ENCODE results near the gene GLOD4.

The GLOD4 gene

GRCh38 chr17:798246-798645 is 16.2 kb upstream of the GLOD4 start:
- TF ChIP-seq, protein P1, sequence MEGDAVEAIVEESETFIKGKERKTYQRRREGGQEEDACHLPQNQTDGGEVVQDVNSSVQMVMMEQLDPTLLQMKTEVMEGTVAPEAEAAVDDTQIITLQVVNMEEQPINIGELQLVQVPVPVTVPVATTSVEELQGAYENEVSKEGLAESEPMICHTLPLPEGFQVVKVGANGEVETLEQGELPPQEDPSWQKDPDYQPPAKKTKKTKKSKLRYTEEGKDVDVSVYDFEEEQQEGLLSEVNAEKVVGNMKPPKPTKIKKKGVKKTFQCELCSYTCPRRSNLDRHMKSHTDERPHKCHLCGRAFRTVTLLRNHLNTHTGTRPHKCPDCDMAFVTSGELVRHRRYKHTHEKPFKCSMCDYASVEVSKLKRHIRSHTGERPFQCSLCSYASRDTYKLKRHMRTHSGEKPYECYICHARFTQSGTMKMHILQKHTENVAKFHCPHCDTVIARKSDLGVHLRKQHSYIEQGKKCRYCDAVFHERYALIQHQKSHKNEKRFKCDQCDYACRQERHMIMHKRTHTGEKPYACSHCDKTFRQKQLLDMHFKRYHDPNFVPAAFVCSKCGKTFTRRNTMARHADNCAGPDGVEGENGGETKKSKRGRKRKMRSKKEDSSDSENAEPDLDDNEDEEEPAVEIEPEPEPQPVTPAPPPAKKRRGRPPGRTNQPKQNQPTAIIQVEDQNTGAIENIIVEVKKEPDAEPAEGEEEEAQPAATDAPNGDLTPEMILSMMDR (IDR thresholded peaks at IDR 0.05) = no peak

GRCh38 chr17:797236-797840 is 15.3 kb upstream of the GLOD4 start:
- TF ChIP-seq, protein P1 (IDR thresholded peaks at IDR 0.05) = no peak

- TF ChIP-seq, protein P1 (IDR thresholded peaks at IDR 0.05) = no peak
Observed at GRCh38 chr17:796609-797008, 14.5 kb upstream of the GLOD4 start.

DNA sequence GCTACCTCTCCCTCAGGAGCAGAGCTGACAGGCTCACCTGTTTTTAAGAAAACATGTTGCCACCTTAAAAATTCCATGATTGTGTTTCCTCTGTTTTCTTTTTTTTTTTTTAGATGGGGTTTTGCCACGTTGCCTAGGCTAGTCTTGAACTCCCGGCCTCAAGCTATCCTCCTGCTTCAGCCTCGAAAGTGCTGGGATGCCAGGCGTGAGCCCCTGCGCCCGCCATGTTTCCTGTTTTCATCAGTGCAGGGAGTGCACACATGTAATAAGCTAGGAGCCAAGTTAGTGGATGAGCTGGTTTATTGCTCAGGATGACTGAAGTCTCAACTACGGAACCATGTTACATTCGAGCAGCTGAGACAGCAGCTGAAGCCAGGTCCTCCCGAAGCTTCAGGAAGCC is 13.6 kb upstream of the GLOD4 start:
- TF ChIP-seq, protein P1 (IDR thresholded peaks at IDR 0.05) = no peak

- TF ChIP-seq, protein P1 (IDR thresholded peaks at IDR 0.05) = no peak
Observed at GRCh38 chr17:795276-795675, 13.2 kb upstream of the GLOD4 start.

- TF ChIP-seq, protein P1 (IDR thresholded peaks at IDR 0.05) = peak; percentile 94
Observed at GRCh38 chr17:794876-795275, 12.8 kb upstream of the GLOD4 start.

DNA sequence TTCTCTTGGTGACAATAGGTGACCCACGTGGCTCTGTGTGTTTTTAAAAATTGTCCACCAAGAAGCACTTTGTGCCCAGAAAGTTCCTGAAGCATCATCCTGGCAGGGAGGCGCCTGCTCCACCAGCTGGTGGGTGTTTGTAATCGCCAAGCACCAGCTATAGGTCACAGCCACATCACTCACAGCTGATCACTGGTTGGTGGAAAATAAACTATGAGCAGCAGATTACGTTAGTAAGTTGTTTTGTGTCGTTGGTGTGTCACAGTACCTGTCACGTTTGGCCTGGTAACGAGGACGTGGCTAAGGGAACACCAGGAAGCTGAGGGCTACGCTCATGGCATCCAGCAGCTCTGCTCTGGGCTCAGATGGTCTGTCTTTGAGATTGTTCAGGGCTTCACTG is 10.2 kb upstream of the GLOD4 start:
- TF ChIP-seq, protein P1 (IDR thresholded peaks at IDR 0.05) = no peak

GRCh38 chr17:791829-792228 is 9.7 kb upstream of the GLOD4 start:
- TF ChIP-seq, protein P1 (IDR thresholded peaks at IDR 0.05) = no peak
